Mucosa of stomach (tissue), 1 donor: ENCODE data around the gene APOA1.

Experiments
- H3K27me3 ChIP-seq: one replicate; pipeline ENCODE4 v1.7.0; 2013; ENCODE audit warnings: mild to moderate bottlenecking, low read length; ENCODE audit not compliant: control insufficient read depth, insufficient read depth
- H3K36me3 ChIP-seq: one replicate; pipeline ENCODE4 v1.7.0; 2013; ENCODE audit warnings: low read length; ENCODE audit not compliant: control insufficient read depth, insufficient read depth
- H3K4me1 ChIP-seq: one replicate; pipeline ENCODE4 v1.7.0; 2013; ENCODE audit warnings: mild to moderate bottlenecking, low read length; ENCODE audit not compliant: control insufficient read depth, insufficient read depth
- H3K4me3 ChIP-seq: one replicate; pipeline ENCODE4 v1.7.0; 2013; ENCODE audit warnings: low read length
- H3K9ac ChIP-seq: one replicate; pipeline ENCODE4 v1.7.0; 2013; ENCODE audit warnings: mild to moderate bottlenecking, low read length, moderate library complexity
- H3K9me3 ChIP-seq: one replicate; pipeline ENCODE4 v1.7.0; 2013; ENCODE audit warnings: mild to moderate bottlenecking, low read length, moderate library complexity; ENCODE audit not compliant: control insufficient read depth
- donor health status: Pancreatic carcinoma.

The APOA1 gene

GRCh38 chr11:116869610-116870009 is 32.2 kb upstream of the APOA1 start:
- Histone ChIP-seq H3K36me3 (peaks cover 30% of the 10 kb centered on the region), H3K4me1 (no peaks in the 10 kb centered on the region), H3K9me3 (no peaks in the 10 kb centered on the region), H3K4me3 (no peak overlapping the region), H3K27me3 (no peaks in the 10 kb centered on the region), H3K9ac (no peak overlapping the region)

DNA sequence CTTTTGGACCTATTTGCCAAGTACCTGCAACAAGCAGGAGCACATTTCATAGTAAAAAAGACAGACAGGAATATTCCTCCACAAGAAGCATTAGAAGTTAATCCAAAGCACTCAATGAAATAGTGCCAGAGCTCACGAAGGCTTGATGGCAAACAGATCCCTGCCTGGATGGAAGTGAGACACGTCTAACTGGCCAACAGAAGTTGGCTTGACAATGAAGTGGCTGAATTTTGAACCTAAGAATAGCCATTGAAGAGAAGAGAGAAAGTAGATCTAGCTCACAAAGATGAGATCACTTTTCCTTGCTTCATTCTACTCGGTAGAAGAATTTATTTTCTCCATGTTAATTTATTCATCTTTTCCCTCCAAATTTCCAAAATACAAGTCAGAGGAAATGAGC is 30.6 kb upstream of the APOA1 start:
- H3K36me3 ChIP-seq: peaks cover 25% of the 10 kb centered on the region
- no peak overlapping the region for H3K4me3 ChIP-seq
- no peaks in the 10 kb centered on the region for H3K9me3 ChIP-seq
- H3K9ac ChIP-seq: no peak overlapping the region
- H3K4me1 ChIP-seq: no peaks in the 10 kb centered on the region
- no peaks in the 10 kb centered on the region for H3K27me3 ChIP-seq

- no peak overlapping the region for H3K4me3 ChIP-seq
- H3K9me3 ChIP-seq: no peaks in the 10 kb centered on the region
- H3K27me3 ChIP-seq: no peaks in the 10 kb centered on the region
- H3K4me1 ChIP-seq: no peaks in the 10 kb centered on the region
- no peak overlapping the region for H3K9ac ChIP-seq
- H3K36me3 ChIP-seq: peaks cover 25% of the 10 kb centered on the region
These were observed 30.2 kb upstream of the APOA1 start for GRCh38 chr11:116867619-116868018.

- Histone ChIP-seq H3K4me3 (no peak overlapping the region), H3K36me3 (peaks cover 29% of the 10 kb centered on the region), H3K9ac (no peak overlapping the region), H3K4me1 (no peaks in the 10 kb centered on the region), H3K27me3 (no peaks in the 10 kb centered on the region), H3K9me3 (no peaks in the 10 kb centered on the region)
These were observed 29.5 kb upstream of the APOA1 start for GRCh38 chr11:116866804-116867455.

GRCh38 chr11:116865696-116866095 is 28.3 kb upstream of the APOA1 start:
- Histone ChIP-seq H3K9me3 (no peaks in the 10 kb centered on the region), H3K4me1 (no peaks in the 10 kb centered on the region), H3K9ac (no peak overlapping the region), H3K27me3 (no peaks in the 10 kb centered on the region), H3K36me3 (peaks cover 30% of the 10 kb centered on the region), H3K4me3 (no peak overlapping the region)

DNA sequence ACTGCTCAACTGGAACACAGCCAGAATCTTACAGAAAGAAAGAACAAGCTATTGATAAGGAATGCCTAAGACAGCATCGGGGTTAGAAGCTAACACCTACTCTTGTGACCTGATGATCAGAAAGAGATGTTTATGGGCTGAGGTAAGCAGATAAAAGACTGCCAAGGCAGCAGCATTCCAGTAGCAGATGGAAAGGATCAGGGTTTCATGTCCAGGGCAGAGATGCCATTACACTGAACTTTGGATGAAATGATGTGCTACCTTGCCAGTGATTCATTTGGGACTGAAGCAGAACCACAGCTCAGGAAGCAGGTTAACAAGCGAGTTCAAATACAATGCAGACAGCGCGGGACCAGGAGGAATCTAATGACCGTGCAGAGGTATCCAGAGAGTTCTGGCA is 27.1 kb upstream of the APOA1 start:
- no peak overlapping the region for H3K9ac ChIP-seq
- no peak overlapping the region for H3K4me3 ChIP-seq
- H3K27me3 ChIP-seq: no peaks in the 10 kb centered on the region
- no peaks in the 10 kb centered on the region for H3K4me1 ChIP-seq
- no peaks in the 10 kb centered on the region for H3K9me3 ChIP-seq
- peaks cover 25% of the 10 kb centered on the region for H3K36me3 ChIP-seq

DNA sequence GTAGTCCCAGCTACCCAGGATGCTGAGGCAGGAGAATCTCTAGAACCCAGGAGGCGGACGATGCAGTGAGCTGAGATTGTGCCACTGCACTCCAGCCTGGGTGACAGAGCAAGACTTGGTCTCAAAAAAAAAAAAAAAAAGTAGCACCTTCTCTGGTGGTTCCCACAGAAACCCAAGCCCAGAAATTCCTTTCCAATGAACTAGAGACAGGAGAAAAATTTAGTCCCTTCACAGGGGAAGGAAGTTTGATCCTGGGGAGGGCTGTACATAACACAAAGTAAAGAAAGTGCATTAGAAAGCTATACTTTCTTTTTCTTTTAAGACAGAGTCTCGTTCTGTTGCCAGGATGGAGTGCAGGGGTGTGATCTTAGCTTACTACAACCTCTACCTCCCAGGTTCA is 25.5 kb upstream of the APOA1 start:
- Histone ChIP-seq H3K4me1 (no peaks in the 10 kb centered on the region), H3K9me3 (no peaks in the 10 kb centered on the region), H3K36me3 (peaks cover 23% of the 10 kb centered on the region), H3K4me3 (no peak overlapping the region), H3K9ac (no peak overlapping the region), H3K27me3 (no peaks in the 10 kb centered on the region)

GRCh38 chr11:116862185-116862584 is 24.8 kb upstream of the APOA1 start:
- Histone ChIP-seq H3K4me3 (no peak overlapping the region), H3K9me3 (no peaks in the 10 kb centered on the region), H3K9ac (no peak overlapping the region), H3K27me3 (no peaks in the 10 kb centered on the region), H3K4me1 (no peaks in the 10 kb centered on the region), H3K36me3 (peaks cover 15% of the 10 kb centered on the region)

- Histone ChIP-seq H3K27me3 (no peaks in the 10 kb centered on the region), H3K4me3 (no peak overlapping the region), H3K36me3 (peaks cover 12% of the 10 kb centered on the region), H3K9me3 (no peaks in the 10 kb centered on the region), H3K9ac (no peak overlapping the region), H3K4me1 (no peaks in the 10 kb centered on the region)
These were observed 24.1 kb upstream of the APOA1 start for GRCh38 chr11:116861539-116861938.

GRCh38 chr11:116860303-116860702 is 22.9 kb upstream of the APOA1 start:
- no peaks in the 10 kb centered on the region for H3K27me3 ChIP-seq
- peaks cover 11% of the 10 kb centered on the region for H3K36me3 ChIP-seq
- H3K4me1 ChIP-seq: no peaks in the 10 kb centered on the region
- no peak overlapping the region for H3K9ac ChIP-seq
- H3K4me3 ChIP-seq: no peak overlapping the region
- H3K9me3 ChIP-seq: no peaks in the 10 kb centered on the region

GRCh38 chr11:116859175-116859574 is 21.8 kb upstream of the APOA1 start:
- Histone ChIP-seq H3K9me3 (no peaks in the 10 kb centered on the region), H3K27me3 (no peaks in the 10 kb centered on the region), H3K36me3 (peaks cover 6% of the 10 kb centered on the region), H3K9ac (no peak overlapping the region), H3K4me3 (no peak overlapping the region), H3K4me1 (peaks cover 5% of the 10 kb centered on the region)

GRCh38 chr11:116857936-116858335 is 20.5 kb upstream of the APOA1 start:
- H3K27me3 ChIP-seq: no peaks in the 10 kb centered on the region
- H3K4me3 ChIP-seq: no peak overlapping the region
- peaks cover 6% of the 10 kb centered on the region for H3K36me3 ChIP-seq
- peaks cover 17% of the 10 kb centered on the region for H3K4me1 ChIP-seq
- no peaks in the 10 kb centered on the region for H3K9me3 ChIP-seq
- H3K9ac ChIP-seq: no peak overlapping the region

- Histone ChIP-seq H3K36me3 (peaks cover 5% of the 10 kb centered on the region), H3K9me3 (no peaks in the 10 kb centered on the region), H3K27me3 (no peaks in the 10 kb centered on the region), H3K4me1 (peaks cover 24% of the 10 kb centered on the region), H3K9ac (no peak overlapping the region), H3K4me3 (no peak overlapping the region)
These were observed 19.9 kb upstream of the APOA1 start for GRCh38 chr11:116857316-116857715.
